Measurements from ENCODE around the gene FOXN3.

Gene FOXN3

DNA sequence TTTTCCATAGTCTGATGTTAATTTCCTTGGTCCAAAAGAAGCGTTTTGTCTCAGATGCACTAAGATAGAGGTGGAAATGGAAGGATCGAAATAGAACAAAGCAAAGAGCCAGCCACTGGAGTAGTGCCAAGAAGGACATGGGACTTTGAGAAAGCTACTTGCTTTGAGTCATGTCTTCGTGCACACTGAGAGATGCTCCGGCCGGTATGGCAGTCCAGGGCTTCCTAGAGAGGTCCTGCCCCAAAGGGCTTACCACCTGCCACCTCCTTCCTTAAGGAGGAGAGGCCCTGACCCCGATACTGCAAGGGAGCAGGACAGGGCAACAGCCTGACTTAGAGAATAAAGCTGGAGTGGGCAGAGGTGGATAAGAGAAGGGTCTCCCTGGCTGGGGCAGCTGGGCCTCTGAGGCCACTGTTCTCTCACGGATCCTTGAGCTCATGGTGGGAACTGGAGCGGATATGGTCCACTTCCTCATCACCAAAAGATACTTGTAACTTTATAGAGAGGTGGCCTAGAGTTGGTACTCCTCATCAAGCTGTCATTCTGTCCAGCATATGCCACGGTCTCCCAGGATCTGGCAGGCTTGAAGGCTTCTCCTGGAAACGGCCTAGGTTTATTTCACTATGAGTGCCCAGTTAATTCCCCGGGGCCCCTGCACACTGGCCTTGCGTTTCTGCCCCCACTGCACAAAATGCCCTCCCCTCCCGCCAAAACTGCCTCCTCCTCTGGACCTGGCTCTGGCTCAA is 57.4 kb downstream of the FOXN3 start:
- DNase-seq = no peak

GRCh38 chr14:89357655-89358297 is 59.3 kb downstream of the FOXN3 start:
- DNase-seq = no peak

GRCh38 chr14:89356927-89357326 is 60.1 kb downstream of the FOXN3 start:
- DNase-seq = no peak

GRCh38 chr14:89356496-89356895 is 60.5 kb downstream of the FOXN3 start:
- DNase-seq = no peak

- DNase-seq = no peak
These were observed 63.3 kb downstream of the FOXN3 start for GRCh38 chr14:89353766-89354113.

DNA sequence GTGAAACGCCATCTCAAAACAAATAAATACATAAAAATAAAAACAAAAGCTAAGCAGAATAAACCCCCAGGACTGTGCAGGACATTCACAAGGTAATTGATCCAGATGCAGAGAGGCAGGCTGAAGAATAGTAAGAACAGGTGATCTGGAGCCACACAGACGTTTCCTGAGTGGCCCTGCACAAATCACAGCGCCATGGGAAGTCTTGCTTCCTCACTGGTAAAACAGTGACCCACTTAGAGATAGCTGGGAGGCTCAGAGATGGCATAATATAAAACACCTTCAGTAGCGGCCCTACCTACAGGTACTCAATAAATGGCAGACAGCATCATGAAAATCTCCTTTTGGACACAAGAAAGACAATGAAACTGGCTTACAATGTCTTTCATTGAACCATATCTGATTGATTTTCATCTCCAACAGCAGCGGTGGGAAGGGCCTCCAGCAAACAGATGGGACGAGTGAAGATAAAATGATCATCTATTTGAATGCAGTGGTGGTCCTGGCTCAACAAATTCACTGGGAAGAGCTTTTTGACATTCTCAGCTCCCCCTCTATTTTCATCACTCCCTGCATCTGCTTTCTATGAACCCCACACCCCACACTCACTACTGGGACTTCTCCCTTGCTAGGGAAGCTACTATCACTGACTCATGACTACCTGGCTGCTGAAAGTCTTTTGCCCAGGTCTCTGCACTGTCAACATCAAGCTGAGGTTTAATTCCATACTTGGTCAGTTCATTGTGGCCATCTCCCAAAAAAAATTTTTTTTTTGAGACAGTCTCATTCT is 63.9 kb downstream of the FOXN3 start:
- DNase-seq = no peak

DNA sequence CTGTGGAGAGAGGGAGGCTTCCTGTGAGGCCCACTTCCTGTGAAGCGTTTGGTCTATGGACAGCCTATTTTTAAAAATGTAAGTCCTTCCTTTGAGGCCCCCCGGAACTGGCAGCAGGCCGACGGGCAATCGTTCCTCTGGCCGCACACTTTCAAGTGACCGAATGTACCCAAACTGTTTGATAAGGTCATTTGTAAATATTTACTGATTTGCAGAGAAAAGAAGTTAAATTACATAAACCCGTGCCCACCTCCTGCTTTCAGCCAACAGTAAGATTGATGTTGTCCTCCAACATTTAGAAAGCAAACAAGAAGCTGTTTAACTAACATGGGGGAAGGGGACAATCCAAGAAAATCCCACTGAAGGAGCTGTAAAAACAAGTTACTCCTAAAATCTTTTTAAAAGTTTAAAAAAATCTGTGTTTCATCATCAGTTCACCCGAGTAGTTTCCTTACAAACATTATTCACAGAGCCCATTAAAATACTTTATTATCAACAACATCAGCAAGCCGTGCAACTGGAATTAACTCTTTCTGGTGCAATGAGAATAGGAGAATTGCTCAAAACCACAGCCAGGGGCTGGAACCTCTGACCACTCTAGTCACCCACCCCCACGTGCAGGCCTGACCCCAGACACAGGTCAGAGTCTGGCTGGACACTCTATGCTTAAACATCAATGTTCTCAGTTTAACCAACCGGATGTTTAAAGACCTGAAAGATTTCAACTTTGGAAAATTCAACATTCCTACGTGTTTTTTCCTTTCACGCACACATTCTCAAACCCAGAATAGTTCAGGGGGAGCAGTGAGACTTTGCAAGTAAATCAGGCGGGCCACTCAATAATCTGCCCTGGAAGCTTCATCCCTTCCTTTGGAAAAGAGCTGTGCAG is 65.3 kb downstream of the FOXN3 start:
- peak; percentile 25 for DNase-seq

- no peak for DNase-seq
These were observed 65.9 kb downstream of the FOXN3 start for GRCh38 chr14:89351221-89351515.

GRCh38 chr14:89350152-89350551 is 66.9 kb downstream of the FOXN3 start:
- DNase-seq = no peak

- DNase-seq = peak; percentile 26
These were observed 67.6 kb downstream of the FOXN3 start for GRCh38 chr14:89349171-89350008.

- peak; percentile 64 for DNase-seq
These were observed 68.3 kb downstream of the FOXN3 start for GRCh38 chr14:89348722-89349121.

GRCh38 chr14:89347885-89348284 is 69.1 kb downstream of the FOXN3 start:
- no peak for DNase-seq

DNA sequence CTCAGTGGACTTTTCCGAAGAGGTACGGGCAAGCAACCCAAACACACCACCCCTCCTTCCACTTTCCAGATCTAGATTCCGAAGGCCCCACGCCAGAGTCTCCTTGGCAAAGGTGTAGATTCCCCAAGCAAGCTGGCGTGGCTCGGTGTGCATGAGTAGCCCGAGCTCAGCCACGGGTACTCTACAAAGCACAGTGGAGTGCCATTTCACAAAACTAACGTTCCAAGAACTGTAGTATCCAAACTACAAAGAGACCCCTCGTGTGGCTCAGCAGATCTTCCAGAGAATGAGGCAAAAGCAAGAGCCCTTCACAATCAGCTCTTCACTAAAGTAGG is 72.1 kb downstream of the FOXN3 start:
- DNase-seq = no peak

- no peak for DNase-seq
These were observed 73.7 kb downstream of the FOXN3 start for GRCh38 chr14:89343356-89343755.

GRCh38 chr14:89342049-89342448 is 75.0 kb downstream of the FOXN3 start:
- no peak for DNase-seq

DNA sequence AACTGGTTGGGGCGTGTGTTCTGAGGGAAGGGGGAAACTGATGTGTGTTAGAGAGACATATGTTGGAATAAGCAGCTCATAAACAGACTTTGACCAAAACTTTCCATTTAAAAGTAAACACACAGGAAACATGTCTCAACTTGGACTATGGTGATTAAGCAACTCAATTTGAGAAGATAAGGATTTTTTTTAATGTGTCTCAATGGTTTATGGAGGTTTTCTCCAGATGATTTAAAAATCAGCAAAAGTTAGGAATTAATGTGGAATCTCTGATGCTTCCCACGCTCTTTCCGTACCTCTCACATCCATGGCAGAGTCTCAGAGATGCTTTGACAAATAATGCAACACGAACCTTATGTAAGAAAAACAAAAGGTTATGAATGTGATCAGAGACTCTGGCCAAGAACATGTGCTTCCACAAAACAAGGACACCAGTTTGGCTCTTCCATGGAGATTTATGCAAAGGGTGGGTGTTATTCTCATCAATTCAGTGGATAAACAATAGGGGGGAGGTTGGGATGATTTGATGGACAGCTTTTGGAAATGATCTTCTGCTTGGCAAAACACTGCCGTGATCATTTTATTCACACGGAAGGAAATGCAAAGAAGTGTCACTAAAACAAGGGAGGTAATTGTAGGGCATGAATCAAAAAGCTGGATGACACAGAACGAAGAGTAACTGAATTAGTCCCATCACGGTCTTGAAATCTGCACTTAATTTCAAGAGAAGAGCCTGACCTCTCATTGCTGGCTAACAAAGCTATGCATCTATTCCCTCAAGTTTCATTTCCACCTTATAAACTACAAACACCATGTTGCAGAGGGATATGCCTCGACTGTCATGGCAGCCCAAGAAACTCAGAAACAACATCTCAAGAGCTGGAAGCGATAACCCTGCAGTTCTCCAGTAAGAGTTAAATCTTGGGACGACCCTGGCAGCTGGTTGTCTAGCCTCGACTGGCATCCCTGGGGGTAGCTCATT is 76.5 kb downstream of the FOXN3 start:
- DNase-seq = peak; percentile 12

GRCh38 chr14:89339579-89339978 is 77.5 kb downstream of the FOXN3 start:
- no peak for DNase-seq

GRCh38 chr14:89339158-89339557 is 77.9 kb downstream of the FOXN3 start:
- no peak for DNase-seq

- no peak for DNase-seq
These were observed 80.7 kb downstream of the FOXN3 start for GRCh38 chr14:89336338-89336737.

GRCh38 chr14:89332031-89332430 is 85.0 kb downstream of the FOXN3 start:
- peak; percentile 26 for DNase-seq

DNA sequence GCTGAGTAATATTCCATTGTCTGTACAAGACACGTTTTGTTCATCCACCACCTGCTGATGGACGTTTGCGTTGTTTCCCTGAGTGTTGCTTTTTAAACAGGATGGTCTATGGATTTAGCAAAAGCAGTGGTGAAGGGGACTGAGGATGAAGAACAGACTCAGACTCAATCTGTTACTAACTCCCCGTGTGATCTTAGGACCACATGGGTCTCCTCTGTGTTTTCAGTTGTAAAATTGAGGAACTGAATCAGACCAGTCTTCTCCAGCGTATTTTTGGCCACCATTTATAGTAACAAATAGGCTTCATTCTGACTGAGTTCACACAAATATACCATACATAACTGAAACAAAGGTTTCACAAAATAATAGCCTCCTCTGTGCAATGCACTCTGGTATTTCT is 85.6 kb downstream of the FOXN3 start:
- no peak for DNase-seq
